HL-60 (cell line): ENCODE data around the gene PRC1.
"Not testable (repeated sequence)": the region's sequence is repeated elsewhere in the genome, so short reads cannot be mapped to it uniquely, and the experiment has no call there.

ENCODE experiments used
- CTCF ChIP-seq: IDR thresholded peaks from one replicate; pipeline ENCODE4 v1.5.1; 2011; ENCODE audit warnings: low read length, control low read depth, inconsistent platforms; ENCODE audit not compliant: insufficient read depth
- GABPA ChIP-seq: IDR thresholded peaks from 2 replicates; pipeline ENCODE4 v1.6.1; 2012; ENCODE audit warnings: low read depth
- POLR2AphosphoS5 ChIP-seq: IDR thresholded peaks from 2 replicates; pipeline ENCODE4 v1.6.1; 2012; ENCODE audit warnings: low read depth
- REST ChIP-seq: IDR thresholded peaks from 2 replicates; pipeline ENCODE4 v1.6.1; 2012; ENCODE audit warnings: low read depth; ENCODE audit not compliant: insufficient replicate concordance
- SPI1 ChIP-seq: IDR thresholded peaks from 2 replicates; pipeline ENCODE4 v1.6.1; 2012; ENCODE audit warnings: low read depth, mild to moderate bottlenecking, borderline replicate concordance

- not testable (repeated sequence) for TF ChIP-seq CTCF, REST, GABPA, POLR2AphosphoS5, SPI1
Measured at GRCh38 chr15:91013701-91014100, 19.4 kb upstream of the PRC1 start.
